ENCODE measurements around the gene AFAP1L2.
"Not testable (repeated sequence)": the region's sequence is repeated elsewhere in the genome, so short reads cannot be mapped to it uniquely, and the experiment has no call there.

Gene AFAP1L2

DNA sequence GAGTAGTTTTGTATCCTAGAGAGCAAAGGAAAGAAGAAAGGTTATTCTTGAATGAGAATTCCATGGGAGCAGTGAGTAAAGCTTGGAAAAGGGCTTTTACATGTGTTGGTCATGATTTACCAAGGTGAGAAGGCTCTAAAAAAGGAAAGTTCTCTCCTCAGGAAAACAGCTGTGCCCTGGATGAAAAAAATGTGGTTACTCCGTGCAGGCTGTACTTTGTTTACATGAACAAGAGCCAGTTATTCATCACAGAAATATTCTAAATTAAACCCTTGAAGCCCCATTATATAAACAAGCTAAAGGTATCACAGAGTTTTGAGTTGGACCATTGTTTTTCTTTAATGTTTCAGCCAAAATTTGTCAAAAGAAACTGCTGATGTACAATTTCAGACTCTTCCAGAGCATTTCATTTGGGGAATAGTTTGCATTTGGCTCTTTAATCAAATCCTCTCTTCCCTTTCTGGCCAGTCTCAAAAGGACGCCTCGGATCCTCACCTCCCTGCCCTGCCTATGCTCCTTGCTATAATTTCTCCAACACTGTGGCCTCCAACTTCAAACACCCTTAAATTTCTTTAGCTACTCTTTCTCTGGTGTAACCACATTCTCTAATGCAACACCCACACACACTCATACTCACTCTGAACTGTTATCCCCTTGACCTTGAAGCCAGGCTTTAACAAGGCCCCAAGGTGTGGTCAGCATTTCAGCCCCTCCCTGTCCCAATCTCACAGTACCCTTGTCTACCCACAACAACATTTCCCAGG is 47.4 kb downstream of the AFAP1L2 start:
- DNase-seq, result no peak

DNA sequence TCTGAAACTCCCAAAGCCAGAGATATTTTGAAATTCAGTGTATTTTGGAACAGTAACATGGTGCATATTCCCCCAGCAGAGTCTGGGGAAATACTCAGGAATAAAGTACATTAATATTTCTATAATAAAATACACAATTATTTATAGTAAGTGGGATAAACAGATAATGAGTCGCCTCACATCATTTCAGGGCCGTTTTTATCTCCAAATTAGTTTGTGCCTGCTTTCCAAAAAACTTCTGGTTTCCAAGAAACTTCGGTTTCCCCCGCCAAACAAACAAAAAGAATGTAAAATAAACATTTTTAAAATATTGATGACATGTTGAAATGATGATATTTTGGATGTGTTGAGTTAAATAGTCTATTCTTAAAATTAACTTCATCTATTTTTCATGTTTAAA is 48.2 kb downstream of the AFAP1L2 start:
- no peak for DNase-seq

DNA sequence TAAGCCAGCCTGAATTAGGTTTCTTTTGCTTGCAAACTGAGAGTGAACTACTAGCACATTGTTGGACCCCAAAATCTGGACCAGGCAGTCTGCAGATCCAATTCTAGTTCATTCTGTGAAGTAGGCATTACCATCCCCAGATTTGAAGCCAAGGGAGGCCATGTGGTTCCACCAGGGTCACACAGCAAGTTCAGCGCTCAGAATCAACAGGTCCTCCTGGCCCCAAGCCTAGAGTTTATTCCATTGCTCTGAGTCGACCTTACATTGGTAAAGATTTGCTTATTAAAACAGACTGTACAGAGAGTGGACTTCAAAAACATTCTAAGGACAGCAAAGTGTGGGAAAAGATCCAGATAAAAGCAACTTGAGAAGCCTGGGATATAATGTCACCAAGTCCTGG is 50.9 kb downstream of the AFAP1L2 start:
- no peak for DNase-seq

DNA sequence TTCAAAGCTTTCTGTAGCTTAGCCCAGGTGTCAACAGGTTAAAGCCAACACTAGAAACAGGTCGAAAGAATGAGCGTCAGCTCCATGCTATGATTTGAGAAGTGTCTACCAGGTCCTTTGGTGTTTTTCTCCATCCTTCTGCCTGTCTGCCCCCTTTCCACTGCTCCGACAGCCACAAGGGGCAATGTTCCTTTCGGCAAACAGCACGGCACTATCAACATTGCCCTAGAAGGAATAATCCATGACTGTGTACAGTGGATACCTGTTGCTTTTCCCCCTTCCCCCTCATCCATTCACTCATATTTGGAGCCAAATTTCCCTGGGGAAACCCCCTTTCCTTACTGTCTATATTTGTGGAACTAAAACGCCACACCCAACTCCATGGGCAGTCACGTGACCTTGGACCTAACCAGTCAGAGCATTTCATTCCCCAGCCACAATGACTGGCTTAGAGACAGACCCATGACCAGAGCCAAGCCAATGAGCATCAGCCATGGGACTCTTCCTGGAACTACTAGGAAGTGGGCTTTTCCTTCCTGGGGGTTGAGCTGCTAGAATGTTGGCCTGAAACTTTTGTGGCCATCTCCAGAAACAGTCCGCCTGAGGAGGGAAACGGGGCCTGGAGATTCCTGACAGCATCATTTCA is 51.5 kb downstream of the AFAP1L2 start:
- no peak for DNase-seq

DNA sequence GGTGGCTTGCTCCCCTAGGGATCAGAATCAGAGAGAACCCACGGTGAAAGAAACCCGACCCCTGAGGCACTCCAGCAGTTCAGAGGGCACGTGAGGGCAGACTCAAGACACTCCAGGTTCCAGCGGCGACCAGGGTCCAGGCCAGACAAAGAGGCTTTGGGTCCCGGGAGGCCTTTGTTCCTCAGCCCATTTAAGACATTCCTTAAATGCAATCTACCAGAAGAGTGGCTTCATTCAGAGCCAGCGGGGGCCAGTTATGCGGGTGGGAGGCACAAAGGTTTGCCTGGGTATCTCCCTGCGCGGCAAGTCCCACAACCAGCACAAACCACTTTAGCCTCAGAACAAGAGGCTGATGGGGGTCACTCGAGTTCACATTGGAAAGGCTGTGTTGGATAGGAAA is 53.6 kb downstream of the AFAP1L2 start:
- DNase-seq, result no peak

DNA sequence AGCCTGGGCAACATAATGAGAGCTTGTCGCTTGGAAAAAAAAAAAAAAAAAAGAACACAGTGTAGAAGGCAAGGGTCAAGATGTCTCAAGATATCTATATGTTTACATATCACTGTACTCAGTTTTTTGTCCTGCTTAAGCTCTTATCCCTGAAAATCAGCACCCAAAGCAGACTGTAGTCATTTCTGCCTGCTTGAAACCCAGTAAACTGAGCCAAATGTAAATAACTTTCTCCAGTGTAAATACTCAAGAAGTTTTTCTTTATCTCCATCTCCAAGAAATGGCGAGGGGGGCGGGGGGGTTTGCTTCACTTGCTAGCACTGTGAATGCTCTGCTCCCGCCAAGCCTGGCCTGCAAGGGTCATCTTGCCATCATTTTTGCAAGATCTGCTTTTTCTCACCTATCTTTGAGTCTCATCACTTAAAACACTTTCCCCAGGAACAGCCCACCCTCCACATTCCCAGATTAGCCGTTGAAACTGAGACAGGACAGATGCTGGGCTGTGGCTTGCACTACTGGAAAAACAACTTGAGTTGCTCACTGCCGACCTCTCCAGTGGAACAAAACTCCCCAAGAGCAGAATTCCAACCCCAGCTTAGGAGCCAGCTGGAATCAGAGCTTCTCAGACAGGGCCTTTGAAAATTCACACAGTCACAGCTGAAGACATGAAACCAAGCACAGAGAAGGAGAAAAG is 54.6 kb downstream of the AFAP1L2 start:
- DNase-seq, result no peak

DNA sequence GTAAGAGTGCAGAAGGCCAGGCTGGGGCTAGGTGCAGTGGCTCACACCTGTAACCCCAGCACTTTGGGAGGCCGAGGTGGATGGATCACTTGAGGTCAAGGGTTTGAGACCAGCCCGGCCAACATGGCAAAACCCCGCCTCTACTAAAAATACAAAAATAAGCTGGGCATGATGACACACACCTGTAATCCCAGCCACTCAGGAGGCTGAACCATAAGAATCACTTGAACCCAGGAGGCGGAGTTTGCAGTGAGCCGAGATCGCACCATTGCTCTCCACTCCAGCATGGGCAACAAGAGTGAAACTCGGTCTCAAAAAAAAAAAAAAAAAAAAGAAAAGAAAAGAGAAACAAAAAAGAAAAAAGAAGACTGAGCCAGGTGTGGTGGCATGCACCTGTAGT is 55.2 kb downstream of the AFAP1L2 start:
- DNase-seq, result not testable (repeated sequence)

DNA sequence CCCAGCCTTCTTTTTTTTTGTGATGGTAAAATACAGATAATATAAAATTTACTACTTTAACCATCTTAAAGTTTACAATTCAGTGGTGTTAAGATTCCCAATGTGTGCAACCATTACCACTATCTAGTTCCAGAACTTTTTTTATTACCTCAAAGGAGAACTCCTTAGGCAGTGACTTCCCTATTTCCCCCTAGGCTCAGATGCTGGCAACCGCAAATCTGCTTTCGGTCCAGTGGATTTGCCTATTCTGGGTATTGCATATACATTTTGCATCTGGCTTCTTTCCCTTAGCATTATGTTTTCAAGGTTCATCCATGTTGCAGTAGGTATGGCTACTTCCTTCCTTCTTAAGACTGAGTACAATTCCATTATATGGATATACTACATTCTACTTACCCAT is 56.5 kb downstream of the AFAP1L2 start:
- no peak for DNase-seq

DNA sequence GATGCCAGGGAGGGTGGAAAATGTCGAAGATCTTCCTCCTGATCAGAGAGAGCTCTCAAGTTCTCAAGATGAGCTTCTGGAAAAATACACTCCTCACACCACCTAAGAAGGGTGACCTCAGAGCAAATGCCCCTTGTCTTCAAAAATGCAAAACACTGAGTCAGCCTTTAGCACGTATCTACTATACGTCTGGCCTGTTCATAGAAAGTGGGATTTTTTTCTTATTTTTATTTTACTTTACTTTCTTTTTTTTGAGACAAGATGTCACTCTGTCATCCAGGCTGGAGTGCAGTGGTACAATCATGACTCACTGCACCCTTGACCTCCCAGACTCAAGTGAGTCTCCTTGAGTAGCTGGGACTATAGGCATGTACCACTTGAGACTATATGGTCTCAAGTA is 57.1 kb downstream of the AFAP1L2 start:
- DNase-seq, result no peak

DNA sequence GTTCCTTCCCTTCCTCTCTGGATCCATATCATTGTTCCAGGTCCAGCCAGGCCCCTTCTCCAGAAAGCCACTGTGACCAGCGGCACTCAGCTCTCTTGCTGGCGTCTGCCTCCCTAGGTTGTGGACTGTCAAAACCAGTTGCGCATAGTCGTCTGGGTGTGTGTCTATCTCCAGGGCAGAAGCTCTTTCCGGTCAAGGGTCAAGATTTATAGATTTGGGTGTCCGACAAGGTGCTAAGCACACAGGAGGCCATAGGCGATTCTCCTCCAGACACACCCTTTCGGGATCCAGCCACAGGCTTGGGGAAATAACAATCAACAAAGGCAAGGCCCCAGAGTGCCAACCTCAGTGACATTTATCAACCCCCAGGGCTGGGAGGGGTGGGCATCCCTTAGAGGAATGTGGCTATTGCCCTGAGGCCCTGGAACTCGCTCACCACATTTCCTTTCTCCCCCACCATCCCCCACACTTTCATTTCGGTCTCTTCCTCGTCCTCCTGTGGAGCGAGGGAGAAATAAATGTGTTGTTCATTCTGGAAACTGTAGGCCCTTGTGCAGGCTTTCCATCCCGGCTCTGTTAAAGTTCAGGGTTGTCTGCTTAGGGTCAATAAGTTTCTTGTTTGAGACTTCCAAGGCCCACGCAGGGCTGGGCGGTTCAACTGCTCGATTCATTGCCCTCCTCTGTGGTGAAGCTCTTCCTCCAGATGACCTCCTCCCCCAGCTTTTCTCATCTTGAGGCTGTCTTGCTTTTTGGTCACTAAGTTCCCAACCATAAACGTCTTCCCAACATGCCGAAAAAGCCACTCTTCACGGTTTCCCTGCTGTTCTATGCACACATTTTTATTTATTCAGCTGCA is 57.9 kb downstream of the AFAP1L2 start:
- no peak for DNase-seq

DNA sequence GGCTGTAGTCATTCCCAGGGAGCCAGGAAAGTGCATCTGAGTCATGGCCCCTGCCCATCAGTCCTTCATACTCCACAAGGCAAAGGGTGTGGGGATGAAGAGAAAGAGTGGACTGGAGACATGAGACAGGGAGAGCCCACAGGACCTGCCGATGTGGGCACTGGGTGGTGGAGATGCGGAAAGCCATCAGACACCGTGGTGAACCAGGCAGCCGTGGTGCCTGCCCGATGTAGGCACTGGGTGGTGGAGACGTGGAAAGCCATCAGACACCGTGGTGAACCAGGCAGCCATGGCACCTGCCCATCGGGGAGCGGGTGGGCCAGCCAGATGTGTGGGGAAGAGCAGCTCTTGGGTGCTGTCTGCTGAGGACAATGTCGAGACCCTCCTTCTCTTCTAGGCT is 58.6 kb downstream of the AFAP1L2 start:
- no peak for DNase-seq

DNA sequence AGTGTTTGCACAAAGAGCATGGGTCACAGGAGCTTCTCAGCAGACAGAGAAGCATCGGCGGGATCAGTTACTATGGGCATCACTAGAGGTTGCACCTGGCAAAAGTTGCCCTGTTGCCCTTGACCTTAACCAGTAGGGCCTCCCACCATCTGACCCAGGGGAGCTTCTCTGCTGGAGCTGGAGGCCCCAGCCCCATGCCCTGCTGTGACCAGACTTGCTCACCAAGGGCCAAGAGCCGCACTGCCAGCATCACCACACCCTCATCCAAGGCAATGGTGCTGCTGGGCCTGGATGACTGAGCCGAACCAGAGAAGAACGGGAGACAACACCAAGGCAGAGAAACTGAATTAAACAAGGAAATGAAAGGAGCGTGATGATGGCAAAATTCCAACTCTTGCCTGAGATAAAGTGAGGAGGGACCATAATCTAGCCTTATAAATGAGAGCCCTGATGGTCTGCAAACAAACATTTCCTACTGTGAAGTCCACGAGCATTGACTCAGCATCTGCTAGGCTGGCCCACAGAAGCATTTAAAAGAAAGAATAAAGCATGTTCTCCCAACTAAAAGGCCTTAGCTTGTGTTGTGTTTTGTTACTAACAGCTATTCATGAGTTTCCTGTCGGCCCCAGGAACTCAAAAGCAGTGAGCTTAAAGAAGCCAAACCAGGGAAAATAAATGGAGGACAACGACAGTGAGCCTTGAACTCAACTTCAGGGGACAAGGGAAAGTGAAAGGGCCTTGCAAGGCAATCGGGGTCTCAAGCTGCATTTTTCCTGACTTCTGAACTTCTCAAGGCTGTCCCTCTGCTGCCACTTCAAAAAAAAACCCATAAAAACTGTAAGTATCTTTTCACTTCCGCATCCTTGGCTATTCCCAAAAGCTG is 60.4 kb downstream of the AFAP1L2 start:
- DNase-seq, result peak; percentile 91

DNA sequence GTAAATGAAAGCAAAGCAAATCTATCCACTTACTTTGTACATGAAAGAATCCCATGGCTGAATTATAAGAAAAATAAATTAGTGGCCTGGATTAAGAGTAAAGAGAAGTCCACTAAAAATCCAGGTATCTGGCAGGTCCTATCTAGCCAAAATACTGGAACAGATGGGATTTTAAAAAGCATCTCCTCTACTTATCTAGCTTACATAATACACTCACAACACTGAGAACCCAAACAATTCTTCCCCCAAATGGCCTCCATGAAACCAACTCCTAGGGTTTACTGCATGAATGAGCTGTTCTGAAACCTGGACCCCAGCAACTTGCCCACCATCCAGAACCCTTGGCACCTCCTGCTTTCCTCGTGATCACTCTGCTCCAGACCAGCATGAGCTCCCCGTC is 61.3 kb downstream of the AFAP1L2 start:
- no peak for DNase-seq

DNA sequence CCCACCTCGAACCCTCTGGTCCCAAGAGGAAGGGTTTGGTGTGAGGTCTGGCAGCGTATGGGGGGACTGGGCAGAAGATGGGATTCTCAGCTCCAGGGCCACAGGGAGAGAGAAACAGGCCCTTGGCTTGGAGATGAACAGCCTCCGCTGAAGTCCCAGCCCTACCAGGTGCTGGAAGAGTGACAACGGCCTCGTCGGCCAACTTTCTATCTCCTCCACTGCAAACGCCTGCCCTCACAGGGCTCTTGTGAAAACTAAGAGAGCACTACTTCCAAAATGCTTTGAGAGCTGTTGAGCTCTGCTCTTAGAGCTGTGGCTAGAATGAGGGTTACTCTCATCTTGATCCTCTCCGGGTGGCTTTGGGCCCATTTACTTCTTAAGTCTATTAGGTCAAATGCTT is 63.5 kb downstream of the AFAP1L2 start:
- no peak for DNase-seq

DNA sequence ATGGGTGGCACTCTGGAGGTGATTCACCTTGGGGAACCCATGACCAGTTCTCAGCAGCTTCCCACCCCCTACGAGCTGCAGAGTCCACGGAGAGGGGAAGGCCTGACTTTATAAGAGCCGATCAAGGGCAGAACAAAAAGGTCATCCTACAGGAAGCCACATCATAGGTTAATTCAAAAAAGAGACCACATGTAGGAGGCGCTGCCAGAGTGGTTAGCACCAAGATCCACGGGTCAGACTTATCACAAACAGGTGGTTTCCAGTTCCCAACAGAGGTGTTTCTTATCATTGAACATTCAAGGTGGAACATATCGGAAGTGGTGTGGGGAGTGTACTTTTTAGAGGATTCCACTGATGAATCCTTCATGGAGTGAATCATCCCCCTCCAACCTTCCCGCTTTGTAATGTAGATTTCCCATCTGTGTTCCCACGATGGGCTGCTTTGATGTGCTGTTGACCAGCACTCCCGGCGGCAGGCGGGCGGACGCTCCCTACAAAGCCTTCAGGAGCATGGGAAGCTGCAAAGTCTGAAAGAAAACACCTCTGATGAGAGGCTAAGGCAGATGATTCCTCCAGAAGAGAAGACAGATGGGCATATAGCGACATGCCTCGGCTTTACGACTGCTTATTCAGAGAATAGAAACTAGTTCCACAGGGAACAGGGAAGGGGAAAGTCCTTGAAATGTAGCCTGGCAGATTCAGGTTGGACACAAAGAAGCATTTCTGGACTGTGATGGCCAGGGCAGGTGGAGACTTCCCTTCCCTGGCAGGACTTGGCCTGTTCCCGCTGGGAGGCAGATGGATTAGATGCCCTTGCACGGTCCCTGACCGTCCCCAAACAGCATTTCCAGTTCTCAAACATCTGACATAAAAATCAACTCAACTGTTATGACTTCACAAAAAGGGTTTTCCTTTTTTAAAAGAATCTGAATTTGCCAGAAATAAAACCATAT is 66.5 kb downstream of the AFAP1L2 start:
- no peak for DNase-seq

DNA sequence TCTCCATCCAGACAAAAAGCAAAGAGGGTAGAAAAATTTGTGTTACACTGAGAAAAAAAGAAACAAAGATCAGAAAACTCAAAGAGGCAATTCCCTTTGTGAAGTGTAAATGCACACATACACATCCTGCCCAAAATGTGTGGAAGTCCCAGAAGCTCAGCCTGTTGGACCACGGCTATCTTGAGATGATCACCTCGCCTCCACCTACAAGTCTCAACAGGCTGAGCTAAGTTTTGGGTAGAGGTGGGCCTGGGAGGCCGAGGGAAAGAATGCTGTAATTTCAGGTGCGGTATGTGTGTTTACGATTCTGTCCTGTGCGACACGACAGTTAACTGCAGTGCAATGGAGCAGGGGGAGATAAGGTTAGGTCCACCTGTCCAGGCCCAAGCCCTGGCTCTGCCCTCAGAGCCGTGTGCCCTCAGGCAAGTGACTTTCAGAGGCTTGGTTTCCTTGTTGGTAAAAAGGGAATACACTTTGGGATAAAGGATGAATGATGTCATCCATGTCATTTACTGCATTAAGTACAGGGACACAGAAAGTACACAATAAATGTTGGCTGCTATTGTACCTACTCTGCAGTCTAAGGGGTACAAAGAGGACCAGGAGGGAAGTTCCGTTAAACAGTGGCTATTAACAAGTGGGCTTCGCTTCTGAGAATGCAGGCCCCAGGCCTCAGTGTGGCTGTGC is 67.3 kb downstream of the AFAP1L2 start:
- peak; percentile 72 for DNase-seq

DNA sequence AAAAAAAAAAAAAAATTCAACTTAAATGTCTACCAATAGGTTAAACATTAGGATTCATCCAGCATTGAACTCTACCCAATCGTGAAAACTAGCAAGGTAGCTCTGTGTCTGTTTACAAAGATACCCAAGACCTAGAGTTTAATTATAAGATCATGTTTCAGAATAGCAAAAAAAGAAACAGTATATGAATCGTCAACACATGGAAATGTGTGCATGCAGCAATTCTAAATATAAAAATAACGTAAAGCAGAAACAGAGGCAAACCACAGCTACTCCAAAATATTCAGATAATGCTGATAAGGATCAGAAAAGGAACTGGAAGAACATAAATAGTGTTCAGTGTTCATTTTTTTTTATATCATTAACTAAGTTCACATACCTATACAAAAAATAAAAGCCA is 68.7 kb downstream of the AFAP1L2 start:
- DNase-seq, result no peak

DNA sequence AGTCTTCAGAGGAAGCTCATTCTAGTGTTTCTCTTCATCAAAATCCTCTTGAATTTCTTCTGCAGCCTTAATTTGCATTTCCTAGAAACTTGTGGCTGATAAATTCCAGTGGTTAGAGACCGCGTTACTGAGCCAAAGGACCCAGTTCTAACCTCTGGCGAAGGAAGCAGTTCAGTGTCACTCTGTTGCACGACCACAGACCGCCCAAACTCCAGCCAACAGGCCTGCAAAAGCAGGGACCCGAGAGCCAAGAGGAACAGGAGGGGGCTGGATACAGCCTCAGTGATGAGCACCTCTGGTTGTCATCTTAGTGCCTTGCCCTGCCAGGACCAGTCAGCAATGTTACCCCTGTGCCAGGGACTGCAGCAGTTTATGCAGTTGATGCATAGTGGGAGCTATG is 70.0 kb downstream of the AFAP1L2 start:
- no peak for DNase-seq

DNA sequence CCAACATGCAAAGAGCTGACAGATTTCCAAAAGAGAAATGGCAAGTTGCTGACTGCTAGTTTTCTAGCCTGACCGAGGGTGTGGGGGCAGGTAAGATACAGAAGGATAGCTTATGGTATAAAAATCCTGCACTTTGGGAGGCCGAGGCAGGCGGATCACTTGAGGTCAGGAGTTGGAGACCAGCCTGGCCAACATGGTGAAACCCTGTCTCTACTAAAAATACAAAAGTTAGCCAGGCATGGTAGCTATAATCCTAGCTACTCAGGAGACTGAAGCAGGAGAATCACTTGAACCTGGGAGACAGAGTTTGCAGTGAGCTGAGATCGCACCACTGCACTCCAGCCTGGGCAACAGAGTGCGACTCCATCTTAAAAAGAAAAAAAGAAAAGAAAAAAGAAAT is 70.9 kb downstream of the AFAP1L2 start:
- DNase-seq, result not testable (repeated sequence)

Data from NCI-H146 (cell line).